ENCODE results near the gene UPK3BL1.
A peak's percentile ranks its signal among the peaks of the same experiment; 100 is the strongest.
"Not testable (repeated sequence)": the region's sequence is repeated elsewhere in the genome, so short reads cannot be mapped to it uniquely, and the experiment has no call there.

UPK3BL1 gene

GRCh38 chr7:102642691-102643090 lies at the start of gene UPK3BL1:
Gene UPK3BL1, minus strand, starts transcription at chr7:102642791. Its CDS starts 50 bp downstream, at chr7:102642741.
- FAIRE-seq; DNase-seq (ENCODE audit: low spot score): not testable (repeated sequence)

GRCh38 chr7:102690602-102691001 lies 48.0 kb upstream of the UPK3BL1 start:
- DNase-seq (ENCODE audit: low spot score); FAIRE-seq: not testable (repeated sequence)

- not testable (repeated sequence) for DNase-seq (ENCODE audit: low spot score); FAIRE-seq
These were observed 47.1 kb upstream of the UPK3BL1 start for GRCh38 chr7:102689436-102690282.

GRCh38 chr7:102688299-102689036 lies 45.9 kb upstream of the UPK3BL1 start:
- DNase-seq (ENCODE audit: low spot score); FAIRE-seq: not testable (repeated sequence)

GRCh38 chr7:102682560-102682959 lies 40.0 kb upstream of the UPK3BL1 start:
- not testable (repeated sequence) for FAIRE-seq; DNase-seq (ENCODE audit: low spot score)

GRCh38 chr7:102680780-102681179 lies 38.2 kb upstream of the UPK3BL1 start:
- DNase-seq (ENCODE audit: low spot score); FAIRE-seq: not testable (repeated sequence)

- FAIRE-seq; DNase-seq (ENCODE audit: low spot score): not testable (repeated sequence)
These were observed 33.0 kb upstream of the UPK3BL1 start for GRCh38 chr7:102675545-102675944.

- not testable (repeated sequence) for FAIRE-seq; DNase-seq (ENCODE audit: low spot score)
These were observed 31.0 kb upstream of the UPK3BL1 start for GRCh38 chr7:102673447-102674067.

GRCh38 chr7:102671956-102672307 lies 29.3 kb upstream of the UPK3BL1 start:
- not testable (repeated sequence) for FAIRE-seq; DNase-seq (ENCODE audit: low spot score)

GRCh38 chr7:102671166-102671955 lies 28.8 kb upstream of the UPK3BL1 start, which contains the start of gene POLR2J2:
Gene POLR2J2, minus strand, starts transcription at chr7:102671663. Its CDS starts 62 bp downstream, at chr7:102671601.
- DNase-seq (ENCODE audit: low spot score), result peak; percentile 97
- FAIRE-seq, result not testable (repeated sequence)

GRCh38 chr7:102667523-102667922 lies 24.9 kb upstream of the UPK3BL1 start:
- DNase-seq (ENCODE audit: low spot score); FAIRE-seq: not testable (repeated sequence)

GRCh38 chr7:102666850-102667249 lies 24.3 kb upstream of the UPK3BL1 start:
- not testable (repeated sequence) for DNase-seq (ENCODE audit: low spot score); FAIRE-seq

- FAIRE-seq; DNase-seq (ENCODE audit: low spot score): not testable (repeated sequence)
These were observed 22.2 kb upstream of the UPK3BL1 start for GRCh38 chr7:102664765-102665164.

GRCh38 chr7:102649924-102650323 lies 7.3 kb upstream of the UPK3BL1 start, which contains the start of gene SPDYE2B:
Gene SPDYE2B, plus strand, starts transcription at chr7:102650319. Its CDS starts 2,030 bp downstream, at chr7:102652349.
- DNase-seq (ENCODE audit: low spot score); FAIRE-seq: not testable (repeated sequence)

GRCh38 chr7:102647813-102648212 lies 5.2 kb upstream of the UPK3BL1 start:
- not testable (repeated sequence) for DNase-seq (ENCODE audit: low spot score); FAIRE-seq

GRCh38 chr7:102643404-102643803 lies 813 bp upstream of the UPK3BL1 start:
- DNase-seq (ENCODE audit: low spot score), result not testable (repeated sequence)

GRCh38 chr7:102638848-102639247 lies 3.7 kb downstream of the UPK3BL1 start:
- FAIRE-seq; DNase-seq (ENCODE audit: low spot score): not testable (repeated sequence)

More at GRCh38 chr7:102643404-102643803, 813 bp upstream of the UPK3BL1 start:
- FAIRE-seq, result not testable (repeated sequence)

GRCh38 chr7:102636956-102637355 lies 5.6 kb downstream of the UPK3BL1 start:
- not testable (repeated sequence) for DNase-seq (ENCODE audit: low spot score); FAIRE-seq

GRCh38 chr7:102635354-102635753 lies 7.2 kb downstream of the UPK3BL1 start:
- FAIRE-seq; DNase-seq (ENCODE audit: low spot score): not testable (repeated sequence)

GRCh38 chr7:102634299-102634698 lies 8.3 kb downstream of the UPK3BL1 start:
- DNase-seq (ENCODE audit: low spot score); FAIRE-seq: not testable (repeated sequence)

All from urothelium cell line (cell line).